DMS153 (cell line): ENCODE measurements around the gene SOX30.

Experiments used
- DNase-seq: peaks from one replicate; lab custom pipeline; 2025; lab: John Stamatoyannopoulos, UW

Gene SOX30

DNA sequence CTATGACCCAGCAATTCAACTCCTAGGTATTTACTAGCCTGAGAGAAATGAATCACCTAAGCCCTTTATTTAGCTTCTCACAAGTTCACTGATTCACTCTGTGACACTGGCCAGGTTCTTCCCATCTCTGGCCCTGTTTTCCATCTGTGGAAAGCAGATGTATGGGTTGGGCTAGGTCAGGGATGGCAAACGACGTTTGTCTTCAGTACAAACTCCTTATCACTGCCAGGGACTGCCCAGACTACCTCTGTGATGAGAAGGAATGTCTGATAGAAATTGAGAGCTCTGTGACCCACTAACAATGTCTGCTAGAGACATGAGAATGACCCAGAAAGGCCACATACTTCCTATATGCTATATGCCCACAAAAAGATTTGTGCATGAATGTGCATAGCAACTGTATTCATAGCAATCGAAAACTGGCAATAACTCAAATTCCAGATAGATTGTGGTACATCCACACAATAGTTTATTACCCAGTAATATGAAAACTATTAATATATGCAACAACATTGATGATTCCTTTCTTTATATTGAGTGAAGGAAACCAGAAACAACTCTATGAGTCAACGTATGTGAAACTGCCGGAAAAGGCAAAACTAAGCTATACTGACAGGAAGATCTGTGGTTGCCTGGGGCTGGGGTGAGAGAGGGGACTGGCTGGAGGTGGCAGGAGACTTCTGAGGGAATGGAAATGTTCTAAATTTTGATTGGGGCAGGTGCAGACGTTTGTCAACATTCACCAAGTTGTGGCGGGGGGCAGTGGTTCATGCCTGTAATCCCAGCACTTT lies 44.7 kb downstream of the SOX30 start:
- no peak for DNase-seq

DNA sequence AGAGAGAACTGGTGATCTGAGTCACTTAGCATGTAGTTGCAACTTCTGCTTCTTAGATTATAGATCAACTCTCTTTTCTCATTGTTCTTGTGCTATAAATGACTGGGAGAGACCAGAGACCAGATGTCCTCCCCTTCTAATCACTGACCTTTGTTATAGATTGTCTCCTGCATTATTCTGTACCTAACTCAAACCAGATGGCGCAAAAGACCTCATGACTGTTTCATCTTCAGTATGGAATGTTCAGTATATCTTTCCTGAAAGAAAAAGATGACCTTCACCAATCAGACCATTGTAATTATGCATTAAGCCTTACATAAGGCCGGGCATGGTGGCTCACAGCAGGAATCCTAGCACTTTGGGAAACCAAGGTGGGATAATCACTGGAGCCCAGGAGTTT lies 46.2 kb downstream of the SOX30 start:
- no peak for DNase-seq

DNA sequence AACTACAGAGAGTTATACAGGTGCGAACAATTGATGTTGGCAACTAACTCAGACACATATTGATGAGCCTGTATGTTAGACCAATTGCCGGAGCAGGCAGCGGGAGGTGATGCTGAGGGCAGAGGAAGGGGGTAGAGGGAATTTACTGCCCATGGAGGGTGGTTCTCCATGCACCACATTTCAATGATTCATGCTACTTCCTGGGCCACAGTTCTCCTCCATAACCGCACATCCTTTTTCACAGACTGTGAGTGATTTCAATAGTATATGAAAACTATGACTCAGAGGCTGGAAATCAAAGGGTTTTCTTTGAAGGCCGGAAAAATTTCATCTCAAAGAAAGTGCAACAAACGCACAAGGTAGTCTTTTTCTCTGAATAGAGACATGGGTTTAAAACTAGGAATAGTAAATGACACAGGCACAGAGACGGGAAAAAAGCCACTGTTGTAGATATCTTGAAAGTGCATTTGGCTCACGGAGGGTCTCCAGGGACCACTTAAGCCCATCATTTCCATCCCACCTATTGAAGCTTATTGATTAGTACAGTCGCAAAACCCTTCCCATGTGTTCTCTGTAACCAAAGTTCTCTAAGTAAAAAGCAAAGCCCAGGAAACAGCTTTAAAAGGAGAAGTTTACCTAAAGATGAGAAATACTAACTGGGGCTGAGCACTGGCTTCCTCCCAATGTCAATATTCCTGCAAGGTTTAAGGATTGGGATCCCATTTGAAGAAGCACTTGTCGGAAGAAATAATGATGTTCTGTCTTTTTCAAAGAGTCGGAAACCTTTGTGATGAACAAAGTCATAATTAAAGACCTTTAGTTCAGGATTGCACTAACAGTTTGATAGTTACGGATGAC lies 48.7 kb downstream of the SOX30 start:
- no peak for DNase-seq

DNA sequence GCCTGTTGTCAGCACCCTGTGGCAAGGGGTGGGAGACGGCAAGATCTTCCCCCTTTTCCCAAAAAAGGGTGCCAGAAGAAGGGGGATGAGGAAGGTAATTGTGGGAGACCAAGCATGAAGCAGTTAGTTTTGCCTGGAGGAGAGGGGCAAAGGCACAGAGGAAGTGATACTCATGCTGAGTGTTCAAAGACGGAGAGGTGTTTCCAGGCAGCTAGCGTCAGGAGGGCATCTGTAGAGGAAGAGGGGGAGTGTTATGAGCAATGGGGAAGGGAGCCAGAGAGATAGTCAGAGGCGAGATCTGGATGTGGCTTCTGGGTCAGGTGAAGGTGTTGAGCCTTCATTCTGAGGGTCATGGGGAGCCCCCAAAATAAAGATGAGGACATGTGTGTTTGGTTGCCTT lies 49.7 kb downstream of the SOX30 start:
- DNase-seq, result no peak

DNA sequence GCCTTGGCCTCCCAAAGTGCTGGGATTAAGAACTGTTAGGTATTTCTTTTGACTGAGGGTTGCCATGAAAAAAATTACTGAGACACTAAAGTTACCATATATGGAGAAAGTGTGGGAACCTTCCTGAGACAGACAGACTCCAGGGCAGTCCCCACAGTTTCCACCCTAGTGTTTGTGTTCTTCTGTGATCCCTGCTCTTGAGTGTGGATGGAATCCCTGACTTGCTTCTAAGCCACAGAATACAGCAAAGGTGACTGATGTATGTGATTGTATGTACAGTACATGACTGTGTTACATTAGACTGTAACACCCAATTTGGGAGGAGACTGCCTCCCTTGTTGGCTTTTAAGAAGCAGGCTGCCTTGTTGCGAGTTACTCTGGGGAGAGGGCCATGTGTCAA lies 52.0 kb downstream of the SOX30 start:
- DNase-seq, result no peak

DNA sequence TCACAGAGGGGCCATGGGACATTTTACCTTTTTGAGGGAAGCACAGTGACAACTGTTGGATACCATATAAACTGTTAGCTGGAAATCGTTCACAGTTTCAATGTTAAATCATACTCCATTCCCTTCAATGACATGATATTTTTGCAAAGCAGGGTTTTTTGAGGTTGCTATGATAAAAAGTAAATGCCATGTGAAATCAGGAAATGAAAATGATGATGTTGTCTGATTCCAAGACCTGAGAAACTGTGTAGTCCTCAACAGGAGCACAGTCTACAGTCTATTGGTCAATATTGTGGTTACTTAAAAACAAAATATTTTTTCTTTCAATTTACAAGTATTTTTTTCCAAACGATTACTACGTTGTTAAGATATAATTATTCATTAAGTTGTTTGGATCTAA lies 52.7 kb downstream of the SOX30 start:
- DNase-seq, result no peak

DNA sequence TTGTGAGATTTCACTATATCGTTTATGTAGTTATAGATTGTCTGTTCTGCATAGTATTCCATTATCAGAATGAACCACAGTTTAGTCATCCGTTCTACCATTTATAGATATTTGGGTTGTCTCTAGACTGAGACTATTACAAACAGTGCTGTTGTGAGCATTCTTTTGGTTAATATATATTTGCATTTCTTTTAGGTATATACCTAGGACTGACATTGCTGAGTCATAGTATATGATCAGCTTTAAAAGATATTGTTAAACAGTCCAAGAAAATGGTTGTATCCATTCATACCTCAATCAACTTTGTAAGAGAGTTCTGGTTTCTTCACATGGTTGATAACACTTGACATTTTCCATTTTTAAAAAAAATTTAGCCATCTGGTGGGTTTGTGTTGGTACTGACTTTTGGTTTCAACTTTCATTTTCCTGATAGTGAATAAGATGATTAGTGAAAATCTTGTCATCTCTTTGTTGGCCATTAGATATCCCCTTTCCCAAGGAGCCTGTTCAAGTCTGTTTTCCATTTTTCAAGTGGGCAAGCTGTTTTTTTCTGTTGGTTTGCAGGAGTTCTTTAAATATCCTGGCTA lies 53.8 kb downstream of the SOX30 start:
- DNase-seq, result no peak

DNA sequence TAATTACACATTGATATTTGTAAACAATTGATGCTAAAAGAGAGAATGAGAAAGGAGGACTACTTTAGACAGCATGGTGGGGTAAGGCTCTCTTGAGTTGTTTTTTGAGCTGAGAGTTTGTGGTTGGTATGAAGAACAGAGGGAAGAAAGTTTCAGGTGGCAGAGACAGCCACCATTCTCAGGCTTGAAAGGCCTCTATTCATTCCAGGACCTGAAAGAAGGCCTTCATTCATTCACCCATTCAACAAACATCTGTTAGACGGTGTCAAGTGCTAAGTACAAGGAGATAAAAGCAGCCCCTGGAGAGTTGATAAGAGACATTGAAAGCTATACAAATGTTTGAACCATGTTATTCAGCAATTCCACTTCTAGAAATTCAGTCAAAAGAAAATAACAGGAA lies 55.0 kb downstream of the SOX30 start:
- DNase-seq, result no peak

DNA sequence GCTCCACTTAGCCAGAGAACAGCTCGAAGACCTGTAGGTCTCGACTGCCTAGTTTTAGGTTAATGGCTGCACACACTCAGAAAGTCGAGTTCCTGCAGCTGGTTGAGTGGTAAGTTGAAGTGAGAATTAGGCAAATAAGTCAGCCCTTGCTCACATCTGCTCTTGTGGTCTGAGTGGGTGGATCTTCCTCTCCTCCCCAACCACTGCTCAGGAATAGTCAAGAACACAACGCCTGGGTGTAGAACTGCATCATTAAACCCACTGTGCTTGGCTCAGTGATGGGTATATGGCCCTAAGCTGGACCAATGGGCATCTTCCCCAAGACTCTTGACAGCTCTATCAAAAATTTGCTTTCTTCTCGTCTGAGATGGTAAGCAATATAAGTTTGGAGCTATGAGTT lies 55.8 kb downstream of the SOX30 start:
- DNase-seq, result no peak

DNA sequence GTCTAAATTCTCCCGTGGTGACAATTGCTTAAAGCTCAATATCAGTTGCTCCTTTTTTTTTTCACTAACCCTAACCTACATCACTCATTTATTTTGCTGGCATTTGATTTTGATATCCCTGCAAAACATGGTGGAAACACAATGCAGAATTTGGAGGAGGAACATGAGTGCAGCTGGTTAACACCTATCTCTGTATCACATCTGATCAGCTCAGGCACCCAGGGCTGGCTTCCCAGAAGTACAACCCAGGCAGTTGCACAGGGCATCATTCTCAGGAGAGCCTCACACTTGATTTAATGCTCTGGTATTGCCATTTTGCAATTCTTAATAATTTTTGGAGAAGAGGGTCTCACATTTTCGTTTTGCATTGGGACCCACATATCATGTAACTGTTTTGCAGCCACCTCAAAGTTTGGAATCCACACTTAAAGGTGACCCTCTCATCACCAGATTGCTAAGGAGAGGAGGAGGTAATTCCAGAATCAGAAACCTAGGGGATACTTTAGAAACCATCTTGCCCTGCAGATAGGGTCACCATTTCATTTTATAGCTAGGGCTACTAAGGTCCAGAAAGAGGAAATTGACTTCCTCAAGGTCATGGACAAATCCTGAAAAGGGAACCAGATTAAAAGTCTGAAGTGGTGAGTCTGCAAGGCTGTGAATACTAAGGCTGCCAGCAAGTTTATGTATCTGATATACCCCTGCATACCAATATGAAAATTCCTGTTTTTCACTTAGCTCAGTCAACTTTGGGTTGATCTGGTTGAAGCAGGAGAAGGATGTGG lies 57.4 kb downstream of the SOX30 start:
- no peak for DNase-seq

DNA sequence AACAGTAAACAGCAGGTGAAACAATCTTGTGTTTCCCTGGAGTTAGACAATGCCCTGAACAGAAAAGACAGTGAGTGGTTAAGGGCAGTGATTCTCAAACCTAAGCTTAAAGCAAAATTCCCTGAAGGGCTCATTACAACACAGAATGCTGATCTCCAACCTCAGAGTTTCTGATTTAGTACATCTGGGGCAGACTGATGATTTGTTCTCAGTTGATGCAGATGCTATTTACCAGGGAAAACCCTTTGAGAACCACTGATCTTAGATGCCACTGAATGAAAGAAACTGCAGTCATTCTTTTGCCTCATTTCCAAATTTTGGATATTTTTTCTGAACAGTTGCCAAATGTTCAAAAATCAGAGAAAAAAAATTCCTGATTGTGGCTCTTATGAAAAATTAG lies 58.0 kb downstream of the SOX30 start:
- DNase-seq, result no peak

DNA sequence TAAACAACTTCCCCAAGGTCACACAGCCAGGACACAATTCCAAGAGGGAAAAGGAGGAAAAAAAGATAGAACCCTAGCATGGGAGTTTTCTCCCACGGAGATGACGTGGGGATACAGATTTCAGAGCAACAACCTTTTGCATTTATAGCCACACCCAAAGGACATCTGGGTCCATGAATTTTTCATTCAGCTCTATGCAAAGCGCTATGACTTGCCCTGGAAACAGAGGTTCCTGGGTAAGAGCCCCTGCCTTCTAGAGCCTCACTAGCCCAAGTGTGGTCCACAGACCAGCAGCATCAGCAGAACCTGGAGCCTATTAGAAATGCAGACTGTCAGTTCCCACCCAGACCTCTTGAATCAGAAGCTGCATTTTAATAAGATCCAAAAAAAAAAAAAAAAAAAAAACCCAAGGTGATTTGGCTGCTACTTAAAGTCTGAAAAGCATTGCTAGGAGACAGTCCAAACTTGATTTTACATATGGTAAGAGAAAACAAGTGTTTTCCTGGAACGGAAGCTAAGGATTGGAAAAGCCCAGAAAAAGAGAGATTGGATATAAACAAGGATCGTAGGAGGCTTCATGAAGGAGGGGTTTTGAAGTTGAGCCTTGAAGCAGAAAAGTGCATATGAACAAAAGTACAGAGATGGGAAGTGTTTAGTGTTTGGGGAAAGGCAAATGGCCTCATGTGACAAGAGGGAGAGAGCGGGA lies 59.0 kb downstream of the SOX30 start:
- DNase-seq, result no peak

DNA sequence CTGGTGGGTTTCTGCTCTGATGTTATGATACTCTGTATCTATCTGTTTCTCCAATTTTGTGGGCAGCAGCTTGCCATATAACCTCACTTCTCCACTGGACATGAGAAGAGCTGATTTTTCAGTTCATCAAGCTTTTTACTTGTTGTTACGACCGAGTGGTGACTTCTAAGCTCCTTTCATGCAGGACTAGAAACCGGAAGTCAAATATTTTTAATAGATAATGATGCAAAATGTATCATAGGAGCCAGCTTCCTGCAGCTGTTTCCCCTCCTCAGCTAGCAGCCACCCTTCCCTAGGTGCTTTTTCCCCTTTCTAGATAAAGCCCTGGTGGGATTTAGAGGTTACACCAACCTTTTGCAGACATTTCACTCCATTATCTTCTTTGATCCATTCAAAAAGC lies 59.6 kb downstream of the SOX30 start:
- DNase-seq, result no peak

DNA sequence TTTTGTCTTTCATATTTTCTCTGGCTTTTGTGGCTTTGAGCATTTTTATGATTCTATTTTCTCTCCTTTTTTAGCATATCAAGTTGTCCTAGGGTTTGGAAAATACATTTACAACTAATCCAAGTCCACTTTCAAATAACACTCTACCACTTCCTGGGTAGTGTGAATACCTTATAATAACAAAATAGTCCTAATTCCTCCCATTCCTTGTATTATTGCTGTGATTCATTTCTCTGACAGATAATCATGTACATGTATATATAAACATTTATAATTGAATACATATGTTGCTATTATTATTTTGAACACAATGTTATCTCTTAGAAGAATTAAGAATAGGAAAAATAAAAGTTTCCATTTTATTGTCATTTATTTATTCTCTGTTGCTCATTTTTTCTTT lies 61.8 kb downstream of the SOX30 start:
- no peak for DNase-seq

DNA sequence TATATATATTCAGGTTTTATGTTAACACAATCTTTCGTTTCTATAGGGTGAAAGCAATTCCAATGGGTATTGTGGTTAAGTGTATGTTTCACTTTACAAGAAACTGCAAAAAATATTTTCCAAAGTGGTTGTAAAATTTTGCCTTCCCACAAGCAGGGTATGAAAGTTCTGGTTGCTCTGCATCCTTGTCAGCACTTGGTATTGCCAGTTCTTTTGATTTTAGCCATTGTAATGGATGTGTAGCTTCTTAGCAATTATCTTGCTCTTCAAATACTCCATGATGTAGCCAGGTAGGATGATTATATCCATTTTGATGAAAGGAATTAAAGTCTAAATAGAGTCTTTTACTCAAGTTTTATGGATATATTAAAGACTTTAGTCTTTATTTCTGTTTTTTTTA lies 67.6 kb downstream of the SOX30 start:
- no peak for DNase-seq

DNA sequence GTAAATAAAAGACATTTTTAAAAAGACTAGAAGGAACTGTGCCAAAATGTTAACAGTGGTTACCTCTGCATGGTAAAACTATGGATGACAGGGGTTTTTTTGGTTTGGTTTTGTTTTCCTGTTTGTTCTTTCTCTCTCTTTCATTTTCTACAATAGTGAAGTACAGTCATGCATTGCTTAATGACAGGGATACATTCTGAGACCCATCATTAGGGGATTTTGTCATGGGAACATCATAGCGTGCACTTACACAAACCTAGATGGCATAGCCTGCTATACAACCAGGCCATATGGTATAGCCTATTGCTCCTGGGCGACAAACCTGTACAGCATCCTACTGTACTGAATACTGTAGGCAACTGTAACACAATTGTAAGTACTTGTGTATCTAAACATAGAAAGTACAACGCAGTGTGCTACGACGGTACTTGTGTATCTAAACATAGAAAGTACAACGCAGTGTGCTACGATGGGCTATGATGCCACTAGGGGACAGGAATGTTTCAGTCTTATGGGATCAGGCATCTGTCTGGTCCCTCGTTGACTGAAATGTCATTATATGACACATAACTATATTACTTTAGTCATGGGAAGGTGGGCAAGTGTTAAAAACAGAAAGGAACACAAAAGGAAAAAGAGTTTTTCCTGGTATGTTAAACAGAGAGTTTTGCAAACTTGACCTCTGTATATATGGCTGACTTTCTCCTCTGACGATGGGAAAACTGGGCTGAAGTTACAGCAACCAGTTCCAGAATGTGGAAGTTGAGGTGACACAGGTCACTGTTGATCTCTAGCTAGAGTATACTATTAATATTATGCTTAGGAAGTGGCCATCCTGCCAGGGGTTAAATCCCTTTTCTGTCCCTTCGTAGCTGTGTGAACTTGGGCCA lies 69.3 kb downstream of the SOX30 start:
- DNase-seq, result no peak

DNA sequence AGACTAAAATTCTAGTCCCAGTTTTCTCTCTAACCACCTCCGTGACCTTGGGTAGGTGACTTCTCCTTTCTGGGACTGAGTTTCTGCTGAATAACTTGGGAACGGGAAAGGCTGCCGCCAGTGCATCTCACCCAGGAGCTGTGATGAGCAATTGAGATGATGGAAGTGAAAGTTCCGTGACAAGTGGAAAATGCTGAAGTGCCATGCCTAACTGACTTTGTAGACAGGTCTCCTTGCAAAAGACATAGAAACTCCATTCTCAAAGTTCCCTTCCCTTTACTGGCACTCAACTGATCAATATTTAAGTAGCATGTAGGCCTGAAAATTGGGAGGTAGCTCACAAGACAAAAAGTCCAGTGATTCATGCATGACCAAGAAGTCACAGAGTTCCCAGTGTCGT lies 70.3 kb downstream of the SOX30 start:
- DNase-seq, result no peak

DNA sequence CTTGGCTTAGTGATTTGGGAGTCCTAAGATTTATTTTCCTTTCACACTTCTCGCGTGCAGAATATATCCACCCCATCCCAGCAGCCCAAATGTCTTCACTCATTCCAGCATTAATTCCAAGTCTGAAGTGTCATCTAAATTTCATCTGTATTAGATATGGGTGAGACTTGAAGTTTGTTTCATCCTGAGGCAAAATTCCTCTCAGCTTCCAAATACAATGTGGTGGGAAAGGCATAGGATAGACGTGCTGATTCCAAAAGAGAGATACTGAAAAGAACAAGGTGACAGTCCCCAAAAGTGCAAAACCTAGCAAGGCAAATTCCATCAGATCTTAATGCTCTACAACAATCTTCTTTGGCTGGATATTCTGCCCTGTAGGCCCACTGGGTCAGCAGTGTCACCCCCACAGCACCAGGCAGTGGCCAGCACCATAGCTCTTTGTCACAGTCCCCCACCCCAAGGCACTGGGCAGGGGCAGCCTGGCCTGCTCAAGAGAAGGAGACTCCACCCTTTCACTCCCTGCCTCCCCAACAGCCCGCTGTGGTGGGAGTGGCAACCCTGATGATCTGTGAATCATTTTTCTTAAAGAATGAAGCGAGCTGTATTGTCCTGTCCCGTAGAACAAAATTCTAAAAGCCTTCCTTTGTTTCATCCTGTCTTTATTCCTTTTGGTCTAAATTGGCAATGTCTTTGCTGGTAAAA lies 74.0 kb downstream of the SOX30 start:
- no peak for DNase-seq

DNA sequence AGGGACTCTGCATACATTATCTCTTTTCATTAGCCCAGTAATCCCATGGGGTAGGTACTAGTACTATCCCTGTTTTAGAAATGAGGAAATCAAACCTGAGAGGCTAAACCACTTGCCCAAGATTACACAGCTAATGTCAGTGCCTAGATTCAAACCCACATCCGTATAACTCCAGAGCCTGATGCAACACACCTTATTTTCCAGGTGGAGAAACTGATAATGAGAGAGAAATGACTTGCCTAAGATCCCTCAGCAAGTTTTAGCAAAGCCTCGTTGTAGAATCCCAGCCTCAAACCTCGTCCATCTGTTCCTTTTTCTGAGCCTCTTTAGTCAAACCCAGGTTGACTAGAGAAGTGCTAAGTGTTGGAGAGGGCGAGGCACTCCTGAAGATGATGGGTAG lies 75.6 kb downstream of the SOX30 start:
- no peak for DNase-seq
